ENCODE measurements around the gene ANO4.

Gene ANO4

GRCh38 chr12:100808777-100809176 lies 14.2 kb downstream of the ANO4 start:
- no peak for DNase-seq (ENCODE audit: low read depth, low spot score)

- no peak for DNase-seq (ENCODE audit: low read depth, low spot score)
Observed at GRCh38 chr12:100820314-100820713, 25.7 kb downstream of the ANO4 start.

- DNase-seq (ENCODE audit: low read depth, low spot score) = no peak
Observed at GRCh38 chr12:100823963-100824362, 29.4 kb downstream of the ANO4 start.

GRCh38 chr12:100824476-100824875 lies 29.9 kb downstream of the ANO4 start:
- no peak for DNase-seq (ENCODE audit: low read depth, low spot score)

GRCh38 chr12:100826323-100826722 lies 31.7 kb downstream of the ANO4 start:
- DNase-seq (ENCODE audit: low read depth, low spot score) = no peak

GRCh38 chr12:100827901-100828520 lies 33.4 kb downstream of the ANO4 start:
- no peak for DNase-seq (ENCODE audit: low read depth, low spot score)

GRCh38 chr12:100830003-100830795 lies 35.6 kb downstream of the ANO4 start:
- no peak for DNase-seq (ENCODE audit: low read depth, low spot score)

- DNase-seq (ENCODE audit: low read depth, low spot score) = no peak
Observed at GRCh38 chr12:100833282-100833681, 38.7 kb downstream of the ANO4 start.

- DNase-seq (ENCODE audit: low read depth, low spot score) = no peak
Observed at GRCh38 chr12:100840748-100841147, 46.2 kb downstream of the ANO4 start.

- no peak for DNase-seq (ENCODE audit: low read depth, low spot score)
Observed at GRCh38 chr12:100842156-100842555, 47.6 kb downstream of the ANO4 start.

GRCh38 chr12:100843061-100843460 lies 48.5 kb downstream of the ANO4 start:
- no peak for DNase-seq (ENCODE audit: low read depth, low spot score)

GRCh38 chr12:100845095-100845494 lies 50.5 kb downstream of the ANO4 start:
- no peak for DNase-seq (ENCODE audit: low read depth, low spot score)

GRCh38 chr12:100851637-100852036 lies 57.1 kb downstream of the ANO4 start:
- DNase-seq (ENCODE audit: low read depth, low spot score) = no peak

- DNase-seq (ENCODE audit: low read depth, low spot score) = no peak
Observed at GRCh38 chr12:100857418-100857817, 62.8 kb downstream of the ANO4 start.

GRCh38 chr12:100857971-100858370 lies 63.4 kb downstream of the ANO4 start:
- DNase-seq (ENCODE audit: low read depth, low spot score) = no peak

- no peak for DNase-seq (ENCODE audit: low read depth, low spot score)
Observed at GRCh38 chr12:100858656-100859055, 64.1 kb downstream of the ANO4 start.

GRCh38 chr12:100859063-100859627 lies 64.6 kb downstream of the ANO4 start:
- DNase-seq (ENCODE audit: low read depth, low spot score) = no peak

- DNase-seq (ENCODE audit: low read depth, low spot score) = no peak
Observed at GRCh38 chr12:100860611-100861010, 66.0 kb downstream of the ANO4 start.

GRCh38 chr12:100862676-100863075 lies 68.1 kb downstream of the ANO4 start:
- no peak for DNase-seq (ENCODE audit: low read depth, low spot score)

GRCh38 chr12:100864366-100864765 lies 69.8 kb downstream of the ANO4 start:
- no peak for DNase-seq (ENCODE audit: low read depth, low spot score)

GRCh38 chr12:100867639-100868393 lies 73.2 kb downstream of the ANO4 start:
- no peak for DNase-seq (ENCODE audit: low read depth, low spot score)

GRCh38 chr12:100868487-100868886 lies 73.9 kb downstream of the ANO4 start:
- DNase-seq (ENCODE audit: low read depth, low spot score) = no peak
